HepG2 (cell line): ENCODE data around the gene MAVS. TPM values are rescaled to one million over a fixed set of nuclear protein-coding genes. Genes with fewer than 3 reads are reported as not detected.

Experiments
- BRCA1 ChIP-seq: sonication (generic); formaldehyde crosslinking; IDR thresholded peaks from 2 replicates; pipeline ENCODE4 v1.4.0; 2020; ENCODE audit warnings: missing genetic modification reagents
- CENPT ChIP-seq: sonication (generic); formaldehyde crosslinking; IDR thresholded peaks from 2 replicates; pipeline ENCODE4 v1.8.0; 2022; ENCODE audit warnings: low read depth, mild to moderate bottlenecking, moderate library complexity, missing genetic modification reagents
- CREB3 ChIP-seq: sonication (generic); formaldehyde crosslinking; IDR thresholded peaks from 2 replicates; pipeline ENCODE4 v1.5.0; 2020; ENCODE audit warnings: missing genetic modification reagents
- GPN1 ChIP-seq: sonication (generic); formaldehyde crosslinking; IDR thresholded peaks from 2 replicates; pipeline ENCODE4 v1.5.1; 2020; ENCODE audit warnings: missing genetic modification reagents, borderline replicate concordance
- MBNL3 ChIP-seq: fragments of 250-450 bp; sonication (Bioruptor Pico); conservative IDR thresholded peaks from 2 replicates; pipeline ENCODE4 v1.8.0; 2022; ENCODE audit warnings: mild to moderate bottlenecking, inconsistent platforms
- MEF2D ChIP-seq: sonication (generic); formaldehyde crosslinking; IDR thresholded peaks from 2 replicates; pipeline ENCODE4 v1.5.1; 2020; ENCODE audit warnings: mild to moderate bottlenecking, missing genetic modification reagents
- MTA3 ChIP-seq: sonication (generic); formaldehyde crosslinking; IDR thresholded peaks from 2 replicates; pipeline ENCODE4 v1.4.0; 2020; ENCODE audit warnings: missing genetic modification reagents
- PRDM4 ChIP-seq: sonication (generic); formaldehyde crosslinking; IDR thresholded peaks from 2 replicates; pipeline ENCODE4 v1.9.0; 2021; ENCODE audit warnings: missing genetic modification reagents, borderline replicate concordance
- SKIL ChIP-seq: sonication (generic); formaldehyde crosslinking; IDR thresholded peaks from 2 replicates; pipeline ENCODE4 v1.8.0; 2022; ENCODE audit warnings: missing genetic modification reagents, mild to moderate bottlenecking, moderate library complexity, borderline replicate concordance
- SOX5 ChIP-seq: IDR thresholded peaks from 2 replicates; pipeline ENCODE4 v1.6.1; 2016; ENCODE audit warnings: borderline replicate concordance
- SSRP1 ChIP-seq: IDR thresholded peaks from 2 replicates; pipeline ENCODE4 v1.6.1; 2016; ENCODE audit warnings: control low read depth
- TAF1 ChIP-seq: sonication (generic); formaldehyde crosslinking; IDR thresholded peaks from 2 replicates; pipeline ENCODE4 v1.4.0; 2020; ENCODE audit warnings: missing genetic modification reagents
- TCF7L2 ChIP-seq: IDR thresholded peaks from 2 replicates; pipeline ENCODE4 v1.6.1; 2011; ENCODE audit warnings: mild to moderate bottlenecking, low read depth, low read length, moderate library complexity
- TMF1 ChIP-seq: sonication (generic); formaldehyde crosslinking; IDR thresholded peaks from 2 replicates; pipeline ENCODE4 v1.8.1; 2022; ENCODE audit warnings: low read depth, missing genetic modification reagents
- TRAFD1 ChIP-seq: sonication (generic); formaldehyde crosslinking; IDR thresholded peaks from 2 replicates; pipeline ENCODE4 v1.5.1; 2020; ENCODE audit warnings: missing genetic modification reagents, mild to moderate bottlenecking, borderline replicate concordance
- ZBTB14 ChIP-seq: sonication (generic); formaldehyde crosslinking; IDR thresholded peaks from 2 replicates; pipeline ENCODE4 v1.4.0; 2020; ENCODE audit warnings: missing genetic modification reagents
- ZFP36L1 ChIP-seq: sonication (generic); formaldehyde crosslinking; IDR thresholded peaks from 2 replicates; pipeline ENCODE4 v1.8.0; 2022; ENCODE audit warnings: mild to moderate bottlenecking, missing genetic modification reagents, moderate library complexity
- ZNF260 ChIP-seq: sonication (generic); formaldehyde crosslinking; IDR thresholded peaks from 2 replicates; pipeline ENCODE4 v1.4.0; 2020; ENCODE audit warnings: missing genetic modification reagents, low read depth, mild to moderate bottlenecking, borderline replicate concordance
- ZNF574 ChIP-seq: sonication (generic); formaldehyde crosslinking; IDR thresholded peaks from 2 replicates; pipeline ENCODE4 v1.4.0; 2020; ENCODE audit warnings: missing genetic modification reagents
- ZNF589 ChIP-seq: sonication (generic); formaldehyde crosslinking; conservative IDR thresholded peaks from 2 replicates; pipeline ENCODE4 v1.8.0; 2022; ENCODE audit warnings: mild to moderate bottlenecking, moderate library complexity, missing genetic modification reagents
- polyA plus RNA-seq, 8 experiments: library from polyadenylated mRNA; depleted of rRNA in 3 of 8; stranded (reverse) in 7 of 8; unstranded in 1 of 8; fragments of >200 nt; fragmentation: Illumina TruSeq in 4 of 8; extraction: Trizol in 4 of 8; gene quantifications; 2 replicates each; pipeline versions ENCODE4 v1.2.1 to v1.2.3, GENCODE V29; 2011 to 2016; ENCODE audit warnings: low read depth in 4 of 8, missing spikeins in 1 of 8, mixed read lengths in 1 of 8; ENCODE audit not compliant: insufficient read depth in 1 of 8
- total RNA-seq, 5 experiments: library from RNA; depleted of rRNA; stranded (reverse); fragments of >200 nt; fragmentation: Illumina TruSeq; extraction: Trizol; gene quantifications; 2 replicates each; pipeline ENCODE4 v1.2.3, GENCODE V29; 2016; ENCODE audit warnings: low read depth in 1 of 5

MAVS gene
- total and polyA plus RNA-seq, 2 of the 13 experiments (the other 11 are each of a cell fraction or from before 2014, with no cell fraction given), result 27.3 to 36.6 TPM

- TF ChIP-seq SKIL (CRISPR knock-in tag) (no peak), CENPT (CRISPR knock-in tag) (no peak), CREB3 (CRISPR knock-in tag) (no peak), ZBTB14 (CRISPR knock-in tag) (no peak), GPN1 (no peak), SOX5 (CRISPR knock-in tag) (no peak), MTA3 (CRISPR knock-in tag) (no peak), MBNL3 (CRISPR knock-in tag) (no peak), BRCA1 (CRISPR knock-in tag) (no peak), ZFP36L1 (no peak), ZNF260 (CRISPR knock-in tag) (no peak), ZNF574 (CRISPR knock-in tag) (peak; percentile 47; the same call in 1 of the 2 replicates), SSRP1 (CRISPR knock-in tag) (no peak), TRAFD1 (CRISPR knock-in tag) (no peak), TAF1 (CRISPR knock-in tag) (no peak), MEF2D (CRISPR knock-in tag) (0 out of 2 replicates have a peak, but pooled peaks have one; percentile 29), TMF1 (CRISPR knock-in tag) (no peak), TCF7L2 (no peak), PRDM4 (CRISPR knock-in tag) (no peak), ZNF589 (no peak)
Observed at GRCh38 chr20:3843490-3843889, 3.1 kb upstream of the MAVS start (continued).
